Measurements from ENCODE around the gene PSD.

PSD gene

GRCh38 chr10:102419269-102420180, 940 bp upstream of the PSD start:
- peak; percentile 30 for DNase-seq

GRCh38 chr10:102416695-102417094, 1.9 kb downstream of the PSD start:
- DNase-seq: no peak

GRCh38 chr10:102416283-102416682, 2.3 kb downstream of the PSD start:
- DNase-seq: no peak

GRCh38 chr10:102414749-102415148, 3.8 kb downstream of the PSD start:
- DNase-seq: no peak

GRCh38 chr10:102413806-102414561, 4.6 kb downstream of the PSD start:
- no peak for DNase-seq

GRCh38 chr10:102413053-102413705, 5.4 kb downstream of the PSD start:
- peak; percentile 76 for DNase-seq

GRCh38 chr10:102412293-102412692, 6.3 kb downstream of the PSD start:
- DNase-seq: no peak

GRCh38 chr10:102411341-102412255, 7.0 kb downstream of the PSD start:
- DNase-seq: no peak

GRCh38 chr10:102410429-102411073, 8.0 kb downstream of the PSD start:
- no peak for DNase-seq

GRCh38 chr10:102409604-102410428, 8.8 kb downstream of the PSD start:
- no peak for DNase-seq

- DNase-seq: no peak
Observed at GRCh38 chr10:102408728-102409603, 9.6 kb downstream of the PSD start.

- DNase-seq: no peak
Observed at GRCh38 chr10:102408131-102408727, 10.4 kb downstream of the PSD start.

- no peak for DNase-seq
Observed at GRCh38 chr10:102407425-102408130, 11.0 kb downstream of the PSD start.

GRCh38 chr10:102406815-102407214, 11.8 kb downstream of the PSD start:
- no peak for DNase-seq

GRCh38 chr10:102405632-102406031, 13.0 kb downstream of the PSD start:
- no peak for DNase-seq

GRCh38 chr10:102405108-102405571, 13.4 kb downstream of the PSD start:
- no peak for DNase-seq

GRCh38 chr10:102404361-102405107, 14.1 kb downstream of the PSD start:
- no peak for DNase-seq

- no peak for DNase-seq
Observed at GRCh38 chr10:102403115-102403514, 15.5 kb downstream of the PSD start.
